A673 (cell line): Measurements from ENCODE around the gene FAM124B. TPM values are rescaled to one million over a fixed set of nuclear protein-coding genes. Genes with fewer than 3 reads are reported as not detected.

ENCODE experiments used
- BruUV-seq: library from RNA; stranded (reverse); fragments of 400-500 nt; replicated peaks from 2 replicates; lab custom pipeline; 2021; lab: Mats Ljungman, UMichigan
- CTCF ChIA-PET: fragments of 300-600 bp; sonication (Branson Sonifier 250); formaldehyde crosslinking; loops from one replicate; lab custom pipeline; 2022; ENCODE audit warnings: antibody characterized with exemption; lab: Charles Lee
- POLR2A ChIA-PET: fragments of 300-600 bp; sonication (Branson Sonifier 250); formaldehyde crosslinking; loops from one replicate; lab custom pipeline; 2022; ENCODE audit warnings: antibody characterized with exemption; ENCODE audit not compliant: low non-redundant PET; lab: Charles Lee
- DNase-seq: peaks from one replicate; pipeline ENCODE4 v3.0.0-alpha.2; 2015; ENCODE audit warnings: low spot score
- H3K27ac ChIP-seq: fragments of 200-600 bp; sonication (generic); 2 replicates; pipeline ENCODE4 v1.5.1; 2016; ENCODE audit warnings: mixed run types, low read depth, mild to moderate bottlenecking, mixed read lengths, antibody characterized with exemption, low read length; ENCODE audit not compliant: poor library complexity, severe bottlenecking
- H3K27me3 ChIP-seq: fragments of 200-600 bp; sonication (generic); replicated peaks from 2 replicates; pipeline ENCODE4 v1.6.1; 2017; ENCODE audit warnings: mixed run types, low read depth, mild to moderate bottlenecking, mixed read lengths, antibody characterized with exemption, low read length; ENCODE audit not compliant: insufficient read depth, poor library complexity
- H3K36me3 ChIP-seq: fragments of 200-600 bp; sonication (generic); 2 replicates; pipeline ENCODE4 v1.6.1; 2016; ENCODE audit warnings: mixed run types, mild to moderate bottlenecking, mixed read lengths, antibody characterized with exemption, low read length; ENCODE audit not compliant: insufficient read depth, poor library complexity, severe bottlenecking
- H3K4me1 ChIP-seq: fragments of 200-600 bp; sonication (generic); 2 replicates; pipeline ENCODE4 v1.6.1; 2017; ENCODE audit warnings: mixed run types, mild to moderate bottlenecking, mixed read lengths, antibody characterized with exemption, low read length; ENCODE audit not compliant: insufficient read depth, poor library complexity, severe bottlenecking
- H3K4me3 ChIP-seq: fragments of 200-600 bp; sonication (generic); 2 replicates; pipeline ENCODE4 v1.5.1; 2016; ENCODE audit warnings: low read depth, mixed run types, mild to moderate bottlenecking, mixed read lengths, low read length; ENCODE audit not compliant: poor library complexity, severe bottlenecking
- H3K9me3 ChIP-seq: fragments of 200-600 bp; sonication (generic); 2 replicates; pipeline ENCODE4 v1.6.1; 2016; ENCODE audit warnings: mixed run types, low read depth, mild to moderate bottlenecking, mixed read lengths, antibody characterized with exemption, low read length; ENCODE audit not compliant: poor library complexity, severe bottlenecking
- CTCF ChIP-seq: fragments of 300-800, 200-600 bp; sonication (generic); conservative IDR thresholded peaks from 2 replicates; pipeline ENCODE4 v1.5.1; 2017; ENCODE audit warnings: low read depth, mild to moderate bottlenecking, antibody characterized with exemption, low read length, moderate library complexity, mixed read lengths
- EZH2 ChIP-seq: fragments of 200-600 bp; sonication (generic); IDR thresholded peaks from 2 replicates; pipeline ENCODE4 v1.6.1; 2017; ENCODE audit warnings: borderline replicate concordance, low read depth, mild to moderate bottlenecking, mixed read lengths, antibody characterized with exemption, low read length; ENCODE audit not compliant: poor library complexity, severe bottlenecking
- intact Hi-C: fragments of 100-400 bp; cut with micrococcal nuclease; formaldehyde crosslinking; loops from one replicate; pipeline ENCODE4 v1.10.0; 2022; ENCODE audit not compliant: unreplicated experiment
- total RNA-seq: library from RNA; stranded (reverse); gene quantifications from 2 replicates; pipeline ENCODE4 v1.2.3, GENCODE V29; 2021

FAM124B gene
- total RNA-seq, 1 experiment from 2014 or later = not detected

DNA sequence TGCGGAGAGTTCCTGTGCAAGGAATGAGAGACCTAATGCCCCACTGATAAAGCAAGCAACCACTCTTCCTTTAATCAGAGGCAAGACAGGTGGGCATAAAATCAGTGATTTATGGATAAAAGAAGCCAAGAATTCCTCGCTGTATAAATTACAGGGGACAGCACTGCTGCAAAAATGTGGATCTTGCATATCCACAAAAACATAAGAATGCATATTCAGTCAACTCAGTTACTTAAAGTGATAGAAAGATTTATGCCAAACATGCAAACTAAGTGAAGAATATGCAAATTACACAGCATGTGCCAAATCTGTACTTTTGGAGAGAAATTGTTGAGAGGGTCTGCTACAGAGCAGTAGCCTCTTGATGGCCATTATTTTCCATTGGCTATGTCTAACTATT lies 67.2 kb downstream of the FAM124B start:
- POLR2A ChIA-PET = no interaction called here
- intact Hi-C loops = no loop called here
- Histone ChIP-seq H3K36me3 (no peaks in the 10 kb centered on the region), H3K4me1 (no peaks in the 10 kb centered on the region), H3K27me3 (no peaks in the 10 kb centered on the region), H3K9me3 (no peaks in the 10 kb centered on the region), H3K4me3 (no peak overlapping the region), H3K27ac (no peak overlapping the region)
- TF ChIP-seq CTCF = no peak
- no peak for TF ChIP-seq EZH2
- BruUV-seq = no TSS peak
- DNase-seq = no peak
- CTCF ChIA-PET = no interaction called here

- CTCF ChIA-PET = no interaction called here
Measured at GRCh38 chr2:224333726-224334482, 68.0 kb downstream of the FAM124B start.

GRCh38 chr2:224331698-224332097 lies 70.2 kb downstream of the FAM124B start:
- BruUV-seq = no TSS peak

More at GRCh38 chr2:224333726-224334482, 68.0 kb downstream of the FAM124B start:
- Histone ChIP-seq H3K27me3 (no peaks in the 10 kb centered on the region), H3K4me1 (no peaks in the 10 kb centered on the region), H3K4me3 (no peak overlapping the region), H3K9me3 (no peaks in the 10 kb centered on the region), H3K27ac (no peak overlapping the region), H3K36me3 (no peaks in the 10 kb centered on the region)
- TF ChIP-seq EZH2 (no peak), CTCF (no peak)
- intact Hi-C loops = no loop called here
- no TSS peak for BruUV-seq
- no peak for DNase-seq
- POLR2A ChIA-PET = no interaction called here

More at GRCh38 chr2:224331698-224332097, 70.2 kb downstream of the FAM124B start:
- Histone ChIP-seq H3K4me3 (no peak overlapping the region), H3K36me3 (no peaks in the 10 kb centered on the region), H3K9me3 (no peaks in the 10 kb centered on the region), H3K27me3 (no peaks in the 10 kb centered on the region), H3K27ac (no peak overlapping the region), H3K4me1 (no peaks in the 10 kb centered on the region)
- TF ChIP-seq CTCF (no peak), EZH2 (no peak)
- DNase-seq = no peak
- intact Hi-C loops = no loop called here
- POLR2A ChIA-PET = no interaction called here
- CTCF ChIA-PET = no interaction called here
